Brain pericyte (primary cell): Measurements from ENCODE around the gene PITPNM3.

Experiments
- DNase-seq: peaks from one replicate; pipeline ENCODE4 v3.0.0-alpha.2; 2012; ENCODE audit warnings: low read depth, low spot score

Gene PITPNM3

GRCh38 chr17:6408276-6408675 lies 148.1 kb downstream of the PITPNM3 start:
- no peak for DNase-seq

GRCh38 chr17:6402258-6402657 lies 154.1 kb downstream of the PITPNM3 start:
- DNase-seq, result no peak
